ENCODE results near the gene ZNF618.

- no peak for TF ChIP-seq CTCF (IDR thresholded peaks at IDR 0.05; ENCODE audit: borderline replicate concordance, extremely low read depth, low read length, poor library complexity, severe bottlenecking)
- TF ChIP-seq EZH2 (IDR thresholded peaks at IDR 0.05; ENCODE audit: borderline replicate concordance, low read depth, low read length, severe bottlenecking) = no peak
These were observed 74.9 kb downstream of the ZNF618 start for GRCh38 chr9:113951032-113951372.
